ENCODE results near the gene FLT4.
A peak's percentile ranks its signal among the peaks of the same experiment; 100 is the strongest.

The FLT4 gene

GRCh38 chr5:180586870-180587269 lies 62.5 kb downstream of the FLT4 start:
- DNase-seq, result no peak

- DNase-seq, result no peak
Observed at GRCh38 chr5:180586204-180586603, 63.2 kb downstream of the FLT4 start.

- DNase-seq, result no peak
Observed at GRCh38 chr5:180583738-180584137, 65.7 kb downstream of the FLT4 start.

GRCh38 chr5:180580681-180581080 lies 68.7 kb downstream of the FLT4 start:
- no peak for DNase-seq

DNA sequence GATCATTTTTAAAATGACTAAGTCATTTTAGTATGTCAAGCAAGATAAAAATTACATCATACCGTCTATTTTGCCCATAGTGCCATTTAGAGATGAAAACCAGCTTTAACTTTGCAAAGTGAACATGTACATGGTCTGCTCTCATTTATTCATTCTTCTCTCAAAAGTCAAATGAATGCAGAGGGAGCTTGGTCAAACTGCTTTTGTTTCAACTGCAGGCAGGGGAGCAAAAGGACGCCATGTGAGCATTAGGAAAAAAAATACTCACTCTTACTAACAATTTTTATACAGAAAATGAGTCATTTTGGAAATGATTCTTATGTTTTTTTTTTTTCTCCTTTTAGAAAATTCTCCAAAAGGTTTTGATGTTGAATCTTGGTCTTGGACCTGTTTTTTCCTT lies 73.8 kb downstream of the FLT4 start:
- DNase-seq, result peak; percentile 13

- peak; percentile 11 for DNase-seq
Observed at GRCh38 chr5:180568914-180569313, 80.5 kb downstream of the FLT4 start.

GRCh38 chr5:180563994-180564393 lies 85.4 kb downstream of the FLT4 start:
- DNase-seq, result peak; percentile 33

DNA sequence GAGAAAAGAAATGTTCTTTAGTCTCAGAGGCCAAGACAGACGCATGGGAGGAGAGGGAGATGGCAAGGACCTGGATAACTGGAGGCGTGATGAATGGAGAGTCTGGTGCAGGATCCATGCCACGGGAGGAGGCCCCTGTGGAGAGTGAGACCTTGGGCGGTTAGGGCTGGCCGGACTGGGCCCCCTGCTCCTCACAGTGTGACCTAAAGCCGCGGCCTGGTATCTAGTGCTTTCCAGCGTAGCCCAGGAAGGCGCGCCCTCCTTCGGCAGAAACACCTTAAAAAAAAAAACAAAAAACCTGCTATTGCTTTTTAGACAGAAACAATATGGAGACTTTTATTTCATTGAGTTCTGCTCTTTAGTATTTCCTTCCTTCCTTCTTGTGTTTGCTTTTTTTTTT lies 91.2 kb downstream of the FLT4 start:
- no peak for DNase-seq

- DNase-seq, result peak; percentile 65
Observed at GRCh38 chr5:180557217-180557809, 92.1 kb downstream of the FLT4 start.

DNA sequence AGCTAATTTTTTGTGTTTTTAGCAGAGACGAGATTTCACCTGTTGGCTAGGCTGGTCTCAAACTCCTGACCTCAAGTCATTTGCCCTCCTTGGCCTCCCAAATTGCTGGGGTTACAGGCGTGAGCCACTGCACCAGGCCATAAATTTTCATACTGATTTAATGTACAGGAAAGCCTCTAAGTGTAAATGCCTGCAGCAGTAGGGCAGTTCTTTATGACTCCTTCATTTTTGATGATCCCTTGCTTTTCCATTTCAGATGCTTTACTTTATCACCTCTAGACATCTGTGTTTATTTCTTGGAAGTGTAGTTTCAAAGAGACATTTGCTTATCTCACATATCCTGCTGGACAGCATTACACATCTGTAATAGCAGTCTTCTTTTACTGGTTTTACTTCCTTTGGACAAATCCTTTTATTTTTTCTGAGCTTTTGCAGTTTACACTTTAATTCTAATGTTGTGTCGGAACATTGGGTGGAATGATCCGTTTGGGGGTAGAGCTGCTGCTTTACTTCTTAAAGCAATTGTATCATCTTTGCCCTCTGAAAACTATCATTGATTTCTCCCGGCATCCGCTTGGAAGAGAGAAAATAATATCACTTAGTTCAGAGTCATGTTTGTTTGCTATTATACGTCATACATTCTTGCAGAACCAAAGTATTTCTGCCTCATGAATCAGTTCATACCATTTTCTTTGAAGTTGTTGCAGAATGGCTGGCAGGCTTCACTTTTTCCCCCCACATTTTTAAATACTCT lies 94.1 kb downstream of the FLT4 start:
- DNase-seq, result no peak

GRCh38 chr5:180553530-180553929 lies 95.9 kb downstream of the FLT4 start:
- DNase-seq, result no peak
